GM23338 (cell line): Measurements from ENCODE around the gene VDR. TPM values are rescaled to one million over a fixed set of nuclear protein-coding genes. Genes with fewer than 3 reads are reported as not detected.
A peak's percentile ranks its signal among the peaks of the same experiment; 100 is the strongest.

Experiments used
- ATAC-seq: fragments of 200-7000 bp; cut with Tn5 transposase; 3 replicates; pipeline ENCODE4 v1.9.1; 2020
- DNase-seq: peaks from one replicate; pipeline ENCODE4 v3.0.0-alpha.2; 2015; ENCODE audit warnings: low spot score
- H2AFZ ChIP-seq: fragments of 200-600 bp; sonication (generic); 2 replicates; pipeline ENCODE4 v1.8.0; 2016; ENCODE audit warnings: antibody characterized with exemption, mild to moderate bottlenecking, moderate library complexity
- H3F3A ChIP-seq: fragments of 200-600 bp; sonication (generic); replicated peaks from 2 replicates; pipeline ENCODE4 v1.8.0; 2017; ENCODE audit warnings: antibody characterized with exemption, mixed run types, low read depth
- H3K27ac ChIP-seq: fragments of 200-600 bp; sonication (generic); 2 replicates; pipeline ENCODE4 v1.6.1; 2016; ENCODE audit warnings: low read depth
- H3K27me3 ChIP-seq: fragments of 200-600 bp; sonication (generic); 2 replicates; pipeline ENCODE4 v1.8.0; 2016; ENCODE audit warnings: mild to moderate bottlenecking, mixed run types, moderate library complexity; ENCODE audit not compliant: insufficient read depth
- H3K36me3 ChIP-seq: fragments of 200-600 bp; sonication (generic); 2 replicates; pipeline ENCODE4 v1.8.0; 2016; ENCODE audit warnings: mild to moderate bottlenecking; ENCODE audit not compliant: insufficient read depth
- H3K4me1 ChIP-seq: fragments of 200-600 bp; sonication (generic); 2 replicates; pipeline ENCODE4 v1.8.0; 2016; ENCODE audit warnings: mild to moderate bottlenecking, moderate library complexity; ENCODE audit not compliant: insufficient read depth
- H3K4me2 ChIP-seq: fragments of 200-600 bp; sonication (generic); 2 replicates; pipeline ENCODE4 v1.7.1; 2017; ENCODE audit warnings: mixed run types
- H3K4me3 ChIP-seq: fragments of 200-600 bp; sonication (generic); 2 replicates; pipeline ENCODE4 v1.6.1; 2016; ENCODE audit warnings: mixed run types
- H3K79me2 ChIP-seq: fragments of 200-600 bp; sonication (generic); replicated peaks from 2 replicates; pipeline ENCODE4 v1.8.0; 2017; ENCODE audit warnings: mild to moderate bottlenecking; ENCODE audit not compliant: insufficient read depth
- H3K9me2 ChIP-seq: fragments of 200-600 bp; sonication (generic); 2 replicates; pipeline ENCODE4 v1.8.0; 2017; ENCODE audit not compliant: insufficient read depth
- H4K20me1 ChIP-seq: fragments of 200-600 bp; sonication (generic); replicated peaks from 2 replicates; pipeline ENCODE4 v1.8.0; 2017; ENCODE audit warnings: mild to moderate bottlenecking; ENCODE audit not compliant: insufficient read depth
- H3K27ac Mint-ChIP-seq: 2 replicates; pipeline ENCODE4 v1.8.0; 2020; ENCODE audit warnings: inconsistent platforms, mild to moderate bottlenecking, moderate library complexity, mixed read lengths
- H3K27me3 Mint-ChIP-seq: 3 replicates; pipeline ENCODE4 v1.8.0; 2022; ENCODE audit warnings: low read depth, mild to moderate bottlenecking, moderate library complexity, mixed read lengths, inconsistent platforms; ENCODE audit not compliant: insufficient read depth, poor library complexity
- H3K36me3 Mint-ChIP-seq: 3 replicates; pipeline ENCODE4 v1.8.0; 2021; ENCODE audit warnings: low read depth, mild to moderate bottlenecking, inconsistent platforms, moderate library complexity, mixed read lengths
- H3K4me1 Mint-ChIP-seq: 3 replicates; pipeline ENCODE4 v1.8.0; 2020; ENCODE audit warnings: mild to moderate bottlenecking, inconsistent platforms, mixed read lengths
- H3K4me3 Mint-ChIP-seq: 3 replicates; pipeline ENCODE4 v1.8.0; 2021; ENCODE audit warnings: moderate library complexity, mild to moderate bottlenecking, inconsistent platforms, mixed read lengths
- H3K9me3 Mint-ChIP-seq: 3 replicates; pipeline ENCODE4 v1.8.0; 2020; ENCODE audit warnings: moderate library complexity, mild to moderate bottlenecking, inconsistent platforms, mixed read lengths
- CREB1 ChIP-seq: fragments of 250-450 bp; sonication (Bioruptor Pico); IDR thresholded peaks from 2 replicates; pipeline ENCODE4 v1.5.0; 2020; ENCODE audit warnings: low read depth, mild to moderate bottlenecking, moderate library complexity
- CTCF ChIP-seq, 2 experiments: fragments of 200-600 bp in 1 of 2; sonication (generic) in 1 of 2; conservative IDR thresholded peaks; 2 replicates each; pipeline versions ENCODE4 v1.5.1 to v1.6.1; 2016 to 2017; ENCODE audit warnings: antibody characterized with exemption in 2 of 2, low read depth in 2 of 2, mild to moderate bottlenecking in 2 of 2, moderate library complexity in 1 of 2
- NANOG ChIP-seq: IDR thresholded peaks from 2 replicates; pipeline ENCODE4 v1.6.1; 2016; ENCODE audit warnings: antibody characterized with exemption, borderline replicate concordance
- ZNF331 ChIP-seq: fragments of 250-450 bp; sonication (Bioruptor Pico); IDR thresholded peaks from 2 replicates; pipeline ENCODE4 v1.5.0; 2020; ENCODE audit warnings: low read depth, mild to moderate bottlenecking, moderate library complexity
- polyA plus RNA-seq: library from polyadenylated mRNA; unstranded; fragments of >200 nt; fragmentation: Nextera tagmentation; extraction: Ambion mirVana; gene quantifications from 2 replicates; pipeline ENCODE4 v1.2.1, GENCODE V29; 2016
- total RNA-seq: library from RNA; depleted of rRNA; stranded (reverse); fragments of >200 nt; shearing (Covaris generic); gene quantifications from 2 replicates; pipeline ENCODE4 v1.2.3, GENCODE V29; 2014
- TF ChIP-seq, protein P1 (sequence below): IDR thresholded peaks from one replicate; pipeline ENCODE4 v1.6.1; 2018; ENCODE audit warnings: antibody characterized with exemption; ENCODE audit not compliant: unreplicated experiment
- TF ChIP-seq, protein P2 (sequence below): IDR thresholded peaks from 2 replicates; pipeline ENCODE4 v1.6.1; 2016; ENCODE audit warnings: antibody characterized with exemption

VDR gene
- total and polyA plus RNA-seq, 2 experiments from 2014 or later: 0.37 to 1.4 TPM

GRCh38 chr12:47942614-47943225 is 37.9 kb upstream of the VDR start:
- Histone ChIP-seq H3K36me3 (no peaks in the 10 kb centered on the region), H3K4me2 (peak overlapping the region; percentile 78; the same call in 1 of the 2 replicates), H4K20me1 (no peaks in the 10 kb centered on the region), H3K27ac (no peak overlapping the region), H3K4me1 (peaks cover 13% of the 10 kb centered on the region), H3F3A (no peaks in the 10 kb centered on the region), H3K27me3 (peaks cover 20% of the 10 kb centered on the region; the same call in 1 of the 2 replicates), H3K79me2 (no peaks in the 10 kb centered on the region), H2AFZ (peak overlapping the region; percentile 23; the same call in 1 of the 2 replicates), H3K4me3 (peak overlapping the region; percentile 51; the same call in 1 of the 2 replicates), H3K9me2 (no peaks in the 10 kb centered on the region)
- H3K4me1 Mint-ChIP-seq: peaks cover 27% of the 10 kb centered on the region
- no peak overlapping the region for H3K4me3 Mint-ChIP-seq
- ATAC-seq: peak; percentile 41
- H3K27me3 Mint-ChIP-seq: peaks cover 30% of the 10 kb centered on the region
- DNase-seq: peak; percentile 35
- no peaks in the 10 kb centered on the region for H3K9me3 Mint-ChIP-seq
- no peaks in the 10 kb centered on the region; the same call in 2 of the 3 replicates for H3K36me3 Mint-ChIP-seq
- no peak overlapping the region for H3K27ac Mint-ChIP-seq
- TF ChIP-seq NANOG (no peak), CTCF (conservative IDR thresholded peaks at IDR 0.05; ENCODE audit: low read depth in 2 of 2) (no peak), CREB1 (no peak)
- TF ChIP-seq, protein P1, sequence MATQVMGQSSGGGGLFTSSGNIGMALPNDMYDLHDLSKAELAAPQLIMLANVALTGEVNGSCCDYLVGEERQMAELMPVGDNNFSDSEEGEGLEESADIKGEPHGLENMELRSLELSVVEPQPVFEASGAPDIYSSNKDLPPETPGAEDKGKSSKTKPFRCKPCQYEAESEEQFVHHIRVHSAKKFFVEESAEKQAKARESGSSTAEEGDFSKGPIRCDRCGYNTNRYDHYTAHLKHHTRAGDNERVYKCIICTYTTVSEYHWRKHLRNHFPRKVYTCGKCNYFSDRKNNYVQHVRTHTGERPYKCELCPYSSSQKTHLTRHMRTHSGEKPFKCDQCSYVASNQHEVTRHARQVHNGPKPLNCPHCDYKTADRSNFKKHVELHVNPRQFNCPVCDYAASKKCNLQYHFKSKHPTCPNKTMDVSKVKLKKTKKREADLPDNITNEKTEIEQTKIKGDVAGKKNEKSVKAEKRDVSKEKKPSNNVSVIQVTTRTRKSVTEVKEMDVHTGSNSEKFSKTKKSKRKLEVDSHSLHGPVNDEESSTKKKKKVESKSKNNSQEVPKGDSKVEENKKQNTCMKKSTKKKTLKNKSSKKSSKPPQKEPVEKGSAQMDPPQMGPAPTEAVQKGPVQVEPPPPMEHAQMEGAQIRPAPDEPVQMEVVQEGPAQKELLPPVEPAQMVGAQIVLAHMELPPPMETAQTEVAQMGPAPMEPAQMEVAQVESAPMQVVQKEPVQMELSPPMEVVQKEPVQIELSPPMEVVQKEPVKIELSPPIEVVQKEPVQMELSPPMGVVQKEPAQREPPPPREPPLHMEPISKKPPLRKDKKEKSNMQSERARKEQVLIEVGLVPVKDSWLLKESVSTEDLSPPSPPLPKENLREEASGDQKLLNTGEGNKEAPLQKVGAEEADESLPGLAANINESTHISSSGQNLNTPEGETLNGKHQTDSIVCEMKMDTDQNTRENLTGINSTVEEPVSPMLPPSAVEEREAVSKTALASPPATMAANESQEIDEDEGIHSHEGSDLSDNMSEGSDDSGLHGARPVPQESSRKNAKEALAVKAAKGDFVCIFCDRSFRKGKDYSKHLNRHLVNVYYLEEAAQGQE: no peak
- TF ChIP-seq, protein P2, sequence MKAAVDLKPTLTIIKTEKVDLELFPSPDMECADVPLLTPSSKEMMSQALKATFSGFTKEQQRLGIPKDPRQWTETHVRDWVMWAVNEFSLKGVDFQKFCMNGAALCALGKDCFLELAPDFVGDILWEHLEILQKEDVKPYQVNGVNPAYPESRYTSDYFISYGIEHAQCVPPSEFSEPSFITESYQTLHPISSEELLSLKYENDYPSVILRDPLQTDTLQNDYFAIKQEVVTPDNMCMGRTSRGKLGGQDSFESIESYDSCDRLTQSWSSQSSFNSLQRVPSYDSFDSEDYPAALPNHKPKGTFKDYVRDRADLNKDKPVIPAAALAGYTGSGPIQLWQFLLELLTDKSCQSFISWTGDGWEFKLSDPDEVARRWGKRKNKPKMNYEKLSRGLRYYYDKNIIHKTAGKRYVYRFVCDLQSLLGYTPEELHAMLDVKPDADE: no peak

GRCh38 chr12:47941871-47942613 is 37.2 kb upstream of the VDR start:
- Mint-ChIP-seq H3K9me3 (no peaks in the 10 kb centered on the region), H3K4me1 (peaks cover 23% of the 10 kb centered on the region), H3K27ac (no peak overlapping the region), H3K4me3 (peak overlapping the region; percentile 44), H3K27me3 (peaks cover 26% of the 10 kb centered on the region), H3K36me3 (no peaks in the 10 kb centered on the region; the same call in 2 of the 3 replicates)
- Histone ChIP-seq H3F3A (no peaks in the 10 kb centered on the region), H4K20me1 (no peaks in the 10 kb centered on the region), H3K4me2 (peak overlapping the region; percentile 78), H3K9me2 (no peaks in the 10 kb centered on the region), H3K4me3 (peak overlapping the region; percentile 51), H3K27ac (no peak overlapping the region), H3K27me3 (peaks cover 20% of the 10 kb centered on the region), H2AFZ (peak overlapping the region; percentile 98), H3K4me1 (peaks cover 13% of the 10 kb centered on the region), H3K79me2 (no peaks in the 10 kb centered on the region), H3K36me3 (no peaks in the 10 kb centered on the region)
- DNase-seq (peak; percentile 93), ATAC-seq (peak; percentile 94)
- TF ChIP-seq CTCF (conservative IDR thresholded peaks at IDR 0.05; ENCODE audit: low read depth in 2 of 2) (peak; percentile 41 to 87), ZNF331 (CRISPR knock-in tag) (no peak)
